Smooth muscle cell (in vitro differentiated cells): ENCODE data around the gene CFAP97D2. TPM values are rescaled to one million over a fixed set of nuclear protein-coding genes. Genes with fewer than 3 reads are reported as not detected.

Experiments
- DNase-seq: peaks from one replicate; lab custom pipeline; 2025; ENCODE audit not compliant: unreplicated experiment; lab: John Stamatoyannopoulos, UW
- H2AFZ ChIP-seq: fragments of 200-600 bp; sonication (generic); 2 replicates; pipeline ENCODE4 v1.6.0; 2016; ENCODE audit warnings: antibody characterized with exemption, low read depth, mild to moderate bottlenecking
- H3F3A ChIP-seq: fragments of 200-600 bp; sonication (generic); 2 replicates; pipeline ENCODE4 v1.6.0; 2017; ENCODE audit warnings: antibody characterized with exemption, low read depth
- H3K27ac ChIP-seq: fragments of 200-600 bp; sonication (generic); 2 replicates; pipeline ENCODE4 v1.5.1; 2016; ENCODE audit warnings: low read depth, mild to moderate bottlenecking
- H3K27me3 ChIP-seq: fragments of 200-600 bp; sonication (generic); 2 replicates; pipeline ENCODE4 v1.6.1; 2016; ENCODE audit warnings: low read depth, mild to moderate bottlenecking
- H3K36me3 ChIP-seq: fragments of 200-600 bp; sonication (generic); 2 replicates; pipeline ENCODE4 v1.5.1; 2016; ENCODE audit warnings: low read depth
- H3K4me1 ChIP-seq: fragments of 200-600 bp; sonication (generic); 2 replicates; pipeline ENCODE4 v1.5.1; 2016; ENCODE audit warnings: low read depth
- H3K4me2 ChIP-seq: fragments of 200-600 bp; sonication (generic); 2 replicates; pipeline ENCODE4 v1.6.0; 2016; ENCODE audit warnings: mild to moderate bottlenecking
- H3K4me3 ChIP-seq: fragments of 200-600 bp; sonication (generic); 2 replicates; pipeline ENCODE4 v1.5.1; 2016; ENCODE audit warnings: mild to moderate bottlenecking
- H3K79me2 ChIP-seq: fragments of 200-600 bp; sonication (generic); 2 replicates; pipeline ENCODE4 v1.6.0; 2016; ENCODE audit warnings: low read depth, mild to moderate bottlenecking
- H3K9ac ChIP-seq: fragments of 200-600 bp; sonication (generic); 2 replicates; pipeline ENCODE4 v1.6.0; 2016; ENCODE audit warnings: low read depth
- H3K9me3 ChIP-seq: fragments of 200-600 bp; sonication (generic); replicated peaks from 2 replicates; pipeline ENCODE4 v1.5.1; 2016; ENCODE audit warnings: low read depth
- H4K20me1 ChIP-seq: fragments of 200-600 bp; sonication (generic); 2 replicates; pipeline ENCODE4 v1.6.0; 2016; ENCODE audit warnings: low read depth
- WGBS: methylation state at CpG from one replicate; pipeline ENCODE4 v1.1.7; 2016; ENCODE audit warnings: low lambda C conversion rate; 5-methylcytosine and 5-hydroxymethylcytosine counted together
- polyA plus RNA-seq: library from polyadenylated mRNA; unstranded; fragments of >200 nt; fragmentation: Nextera tagmentation; extraction: Ambion mirVana; gene quantifications from 2 replicates; pipeline ENCODE4 v1.2.1, GENCODE V29; 2016
- total RNA-seq: library from RNA; depleted of rRNA; stranded (reverse); fragments of >200 nt; gene quantifications from 2 replicates; pipeline ENCODE4 v1.2.3, GENCODE V29; 2014
- TF ChIP-seq, protein P1 (sequence below): fragments of 200-600 bp; sonication (generic); IDR thresholded peaks from 2 replicates; pipeline ENCODE4 v1.5.1; 2017; ENCODE audit warnings: borderline replicate concordance, mild to moderate bottlenecking, antibody characterized with exemption; ENCODE audit not compliant: insufficient read depth, poor library complexity, severe bottlenecking

CFAP97D2 gene
- total and polyA plus RNA-seq, 2 experiments from 2014 or later, result not detected

DNA sequence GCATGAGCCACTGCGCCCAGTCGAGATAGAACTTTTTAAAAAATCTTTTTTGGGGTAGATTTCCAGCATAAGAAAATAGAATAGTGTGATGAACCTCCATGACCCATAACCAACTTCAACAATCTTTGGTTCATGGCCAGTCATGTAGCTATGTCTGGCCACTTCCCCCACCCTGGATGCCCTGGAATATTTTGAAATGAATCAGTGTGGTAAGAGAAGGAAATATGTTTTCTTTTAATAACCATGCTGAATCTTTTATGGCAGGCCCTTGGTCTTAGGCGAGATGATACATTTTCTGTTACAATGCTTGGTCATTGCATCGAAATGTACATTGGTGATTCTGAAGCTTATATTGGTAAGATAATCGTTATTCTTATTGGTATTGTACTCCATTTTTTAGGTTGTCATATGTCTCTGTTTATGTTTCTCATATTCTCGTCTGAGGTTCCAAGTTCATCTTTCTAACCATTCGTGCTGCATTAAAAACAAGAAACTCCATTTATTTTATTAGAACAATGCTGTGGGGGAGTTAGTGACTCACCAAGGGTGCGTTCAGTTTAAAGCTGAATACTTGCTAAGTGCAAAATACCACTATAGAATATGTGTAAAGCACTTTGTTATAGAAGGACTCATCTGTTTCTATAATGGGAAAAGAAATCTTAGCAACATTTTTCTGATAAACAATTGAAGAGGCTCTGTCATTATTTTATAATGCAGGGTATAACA, 86.0 kb downstream of the CFAP97D2 start:
- WGBS, result 96% methylated on average over 8 of the region's 8 CpGs

DNA sequence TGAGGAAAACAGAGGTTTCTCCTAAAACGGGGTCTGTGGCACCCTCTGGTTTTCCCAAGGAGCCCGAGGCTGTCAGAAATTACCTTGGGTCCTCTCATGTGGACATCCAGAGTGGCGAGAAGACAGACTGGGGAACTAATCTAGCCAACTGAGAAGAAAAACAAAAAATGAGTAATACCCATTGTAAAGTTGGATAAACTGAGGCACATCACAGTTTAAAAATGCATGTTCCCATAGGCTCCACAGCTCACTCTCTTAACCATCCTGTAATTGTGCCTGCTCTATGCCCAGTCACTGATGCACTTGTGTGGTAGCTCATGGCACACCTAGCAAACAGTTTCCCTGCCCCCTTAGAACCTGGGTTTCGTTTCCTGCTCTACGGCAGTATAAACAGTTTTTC, 87.2 kb downstream of the CFAP97D2 start:
- H3K36me3 ChIP-seq, result peaks cover 42% of the 10 kb centered on the region
- no peak overlapping the region for H3K4me3 ChIP-seq
- no peaks in the 10 kb centered on the region for H3K9me3 ChIP-seq
- no peaks in the 10 kb centered on the region for H3K4me1 ChIP-seq
- H2AFZ ChIP-seq, result no peak overlapping the region
- no peaks in the 10 kb centered on the region for H3K27me3 ChIP-seq
- 96% methylated on average over 5 of the region's 5 CpGs for WGBS
- H3F3A ChIP-seq, result no peaks in the 10 kb centered on the region
- TF ChIP-seq, protein P1, sequence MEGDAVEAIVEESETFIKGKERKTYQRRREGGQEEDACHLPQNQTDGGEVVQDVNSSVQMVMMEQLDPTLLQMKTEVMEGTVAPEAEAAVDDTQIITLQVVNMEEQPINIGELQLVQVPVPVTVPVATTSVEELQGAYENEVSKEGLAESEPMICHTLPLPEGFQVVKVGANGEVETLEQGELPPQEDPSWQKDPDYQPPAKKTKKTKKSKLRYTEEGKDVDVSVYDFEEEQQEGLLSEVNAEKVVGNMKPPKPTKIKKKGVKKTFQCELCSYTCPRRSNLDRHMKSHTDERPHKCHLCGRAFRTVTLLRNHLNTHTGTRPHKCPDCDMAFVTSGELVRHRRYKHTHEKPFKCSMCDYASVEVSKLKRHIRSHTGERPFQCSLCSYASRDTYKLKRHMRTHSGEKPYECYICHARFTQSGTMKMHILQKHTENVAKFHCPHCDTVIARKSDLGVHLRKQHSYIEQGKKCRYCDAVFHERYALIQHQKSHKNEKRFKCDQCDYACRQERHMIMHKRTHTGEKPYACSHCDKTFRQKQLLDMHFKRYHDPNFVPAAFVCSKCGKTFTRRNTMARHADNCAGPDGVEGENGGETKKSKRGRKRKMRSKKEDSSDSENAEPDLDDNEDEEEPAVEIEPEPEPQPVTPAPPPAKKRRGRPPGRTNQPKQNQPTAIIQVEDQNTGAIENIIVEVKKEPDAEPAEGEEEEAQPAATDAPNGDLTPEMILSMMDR, result no peak
- DNase-seq, result no peak
- no peaks in the 10 kb centered on the region for H4K20me1 ChIP-seq
- H3K27ac ChIP-seq, result no peak overlapping the region
- no peak overlapping the region for H3K4me2 ChIP-seq
- no peak overlapping the region for H3K9ac ChIP-seq
- H3K79me2 ChIP-seq, result no peaks in the 10 kb centered on the region

More for the DNA sequence above, 86.0 kb downstream of the CFAP97D2 start:
- Histone ChIP-seq H3K4me2 (no peak overlapping the region), H3K4me1 (no peaks in the 10 kb centered on the region), H3K4me3 (no peak overlapping the region), H3K79me2 (no peaks in the 10 kb centered on the region), H3K27me3 (no peaks in the 10 kb centered on the region), H3F3A (no peaks in the 10 kb centered on the region), H3K36me3 (peaks cover 48% of the 10 kb centered on the region), H4K20me1 (no peaks in the 10 kb centered on the region), H3K9me3 (no peaks in the 10 kb centered on the region), H3K9ac (no peak overlapping the region), H2AFZ (no peak overlapping the region), H3K27ac (no peak overlapping the region)
- TF ChIP-seq, protein P1, result no peak
- DNase-seq, result no peak

DNA sequence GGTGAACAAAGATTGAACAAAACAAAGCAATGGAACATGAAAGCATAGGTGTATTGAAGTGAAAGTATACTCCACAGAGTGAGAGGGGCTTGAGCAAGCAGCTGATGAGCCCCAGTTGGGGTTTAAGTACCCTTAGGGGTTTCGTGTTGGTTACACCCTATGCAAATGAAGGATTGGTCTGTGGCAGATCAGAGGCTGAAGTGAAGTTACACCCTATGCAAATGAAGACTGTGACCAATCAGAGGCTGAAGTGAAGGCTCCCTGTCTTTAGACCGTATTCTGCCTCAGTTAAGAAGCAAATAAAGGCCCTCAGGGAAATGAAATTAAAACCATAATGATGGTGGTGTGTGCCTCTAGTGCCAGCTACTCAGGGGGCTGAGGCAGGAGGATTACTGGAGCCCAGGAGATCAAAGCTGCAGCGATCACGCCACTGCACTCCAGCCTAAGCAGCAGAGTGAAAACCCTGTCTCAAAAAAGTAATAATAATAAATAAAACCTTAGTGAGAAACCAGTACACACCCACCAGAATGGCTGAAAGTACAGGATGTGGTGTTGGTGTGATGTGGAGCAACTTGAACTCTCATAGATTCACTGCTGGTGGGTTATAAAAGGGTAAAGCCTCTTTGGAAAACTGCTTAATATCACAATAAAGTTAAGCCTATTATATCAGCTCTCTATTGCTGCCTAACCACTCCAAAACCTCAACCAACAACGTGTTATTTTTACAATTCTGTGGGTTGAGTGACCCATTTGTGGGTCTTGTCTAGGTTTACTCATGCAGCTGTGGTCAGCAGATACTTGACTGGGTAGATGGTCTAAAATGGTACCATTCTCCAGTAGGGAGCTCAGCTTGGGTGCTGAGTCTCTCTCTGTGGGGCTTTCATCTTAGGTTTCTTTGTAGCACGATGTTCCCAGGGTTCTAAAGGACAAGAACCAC, 89.6 kb downstream of the CFAP97D2 start:
- Histone ChIP-seq H3K79me2 (no peaks in the 10 kb centered on the region), H3F3A (no peaks in the 10 kb centered on the region), H3K36me3 (peaks cover 30% of the 10 kb centered on the region), H3K4me2 (no peak overlapping the region), H3K9ac (no peak overlapping the region), H2AFZ (no peak overlapping the region), H3K27me3 (no peaks in the 10 kb centered on the region), H3K27ac (no peak overlapping the region), H3K4me1 (no peaks in the 10 kb centered on the region), H3K9me3 (no peaks in the 10 kb centered on the region), H4K20me1 (no peaks in the 10 kb centered on the region), H3K4me3 (no peak overlapping the region)
- 92% methylated on average over 6 of the region's 6 CpGs for whole genome bisulfite sequencing
- TF ChIP-seq, protein P1, result no peak
- DNase-seq, result no peak
